Effector memory CD4-positive, alpha-beta T cell (primary cell): ENCODE measurements around the gene P3H1.
"Not testable (repeated sequence)": the region's sequence is repeated elsewhere in the genome, so short reads cannot be mapped to it uniquely, and the experiment has no call there.

Experiments
- DNase-seq, 3 donors: peaks; one replicate each; pipeline ENCODE4 v3.0.0-alpha.2; 2020
- H3K27ac ChIP-seq: 2 replicates; pipeline ENCODE4 v1.7.0; 2013; ENCODE audit warnings: mild to moderate bottlenecking, low read length, moderate library complexity; ENCODE audit not compliant: insufficient read depth, poor library complexity, severe bottlenecking
- H3K27me3 ChIP-seq: replicated peaks from 2 replicates; pipeline ENCODE4 v1.7.0; 2013; ENCODE audit warnings: mild to moderate bottlenecking, low read length; ENCODE audit not compliant: insufficient read depth, control insufficient read depth, poor library complexity, severe bottlenecking
- H3K36me3 ChIP-seq: 2 replicates; pipeline ENCODE4 v1.7.0; 2013; ENCODE audit warnings: mild to moderate bottlenecking, low read length, moderate library complexity; ENCODE audit not compliant: control insufficient read depth, insufficient read depth
- H3K4me1 ChIP-seq: 2 replicates; pipeline ENCODE4 v1.7.0; 2013; ENCODE audit warnings: low read length, mild to moderate bottlenecking; ENCODE audit not compliant: control insufficient read depth, insufficient read depth, poor library complexity, severe bottlenecking
- H3K4me3 ChIP-seq: 2 replicates; pipeline ENCODE4 v1.7.0; 2013; ENCODE audit warnings: low read length, low read depth, mild to moderate bottlenecking; ENCODE audit not compliant: insufficient read depth, poor library complexity, severe bottlenecking
- H3K9me3 ChIP-seq: 2 replicates; pipeline ENCODE4 v1.7.0; 2013; ENCODE audit warnings: mild to moderate bottlenecking, low read length, moderate library complexity; ENCODE audit not compliant: control insufficient read depth

The P3H1 gene

DNA sequence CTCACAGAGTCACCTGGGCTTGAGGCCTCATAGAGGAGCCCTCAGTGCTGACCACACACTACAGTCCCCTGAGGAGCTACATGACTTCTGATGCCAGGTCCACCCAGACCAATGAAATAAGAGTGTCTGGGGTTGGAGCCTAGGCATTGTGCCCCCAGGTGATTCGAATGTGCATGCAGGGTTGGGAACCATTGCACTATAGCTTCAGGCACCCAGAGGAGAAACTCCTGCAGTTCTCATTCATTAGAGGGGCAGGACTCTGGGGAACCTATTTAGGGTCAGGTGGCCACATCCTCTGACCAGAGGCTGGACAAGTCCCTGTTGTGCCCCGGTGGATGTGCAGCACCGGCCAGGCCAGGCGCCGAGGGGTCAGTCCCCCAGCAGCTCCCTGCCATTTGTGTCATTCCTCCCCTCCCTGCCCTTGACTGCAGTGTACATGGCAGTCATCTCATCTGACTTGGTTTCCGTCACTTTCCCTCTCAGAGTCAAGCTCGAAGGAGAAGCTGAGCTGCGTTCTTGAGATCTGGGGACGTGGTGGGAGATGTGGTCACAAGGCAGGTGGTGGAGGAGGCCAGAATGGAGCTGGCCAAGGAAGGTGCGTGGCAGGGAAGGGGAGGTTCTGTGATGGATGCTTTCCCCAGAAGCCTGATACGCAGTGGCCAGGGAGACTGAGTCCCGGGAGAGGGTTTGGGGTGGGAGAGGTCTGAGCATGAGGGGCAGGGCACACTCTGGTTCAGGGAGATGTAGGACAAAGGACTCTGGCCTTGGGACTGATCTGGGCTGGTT is 33.2 kb downstream of the P3H1 start:
- Histone ChIP-seq H3K4me3 (no peak overlapping the region), H3K4me1 (no peaks in the 10 kb centered on the region), H3K27me3 (no peaks in the 10 kb centered on the region), H3K36me3 (no peaks in the 10 kb centered on the region), H3K27ac (no peak overlapping the region), H3K9me3 (no peaks in the 10 kb centered on the region)
- no peak for DNase-seq

DNA sequence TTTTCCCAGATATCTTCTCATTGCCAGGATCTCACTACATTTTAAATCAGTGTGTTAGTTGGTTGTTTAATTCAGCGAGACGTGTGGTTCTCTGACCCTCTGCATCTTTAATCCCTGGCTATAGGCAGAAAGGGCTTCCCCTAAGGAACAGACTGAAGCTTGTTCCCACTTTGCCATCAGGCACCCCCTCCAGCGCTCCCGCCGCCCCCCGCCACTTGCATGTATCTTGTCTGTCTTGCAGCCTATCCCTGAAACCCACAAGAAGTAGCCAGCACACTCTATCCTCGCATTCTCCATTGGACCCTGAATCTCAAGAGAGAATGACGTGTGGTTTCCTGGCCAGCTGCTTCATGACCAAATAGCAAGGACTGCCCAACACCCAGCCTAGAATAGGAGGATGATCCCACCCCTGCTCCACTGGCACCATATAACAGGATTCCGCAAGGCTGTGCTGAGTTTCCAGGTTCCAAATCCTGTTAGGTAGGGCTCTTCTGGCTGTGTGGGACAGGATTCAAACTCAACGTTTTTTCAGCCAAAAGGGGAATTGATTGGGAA is 34.6 kb downstream of the P3H1 start:
- Histone ChIP-seq H3K27ac (no peak overlapping the region), H3K4me1 (no peaks in the 10 kb centered on the region), H3K9me3 (no peaks in the 10 kb centered on the region), H3K36me3 (no peaks in the 10 kb centered on the region), H3K4me3 (no peak overlapping the region), H3K27me3 (no peaks in the 10 kb centered on the region)
- no peak for DNase-seq

- Histone ChIP-seq H3K4me3 (no peak overlapping the region), H3K27ac (no peak overlapping the region)
- DNase-seq, result no peak
Observed at GRCh38 chr1:42731585-42731984, 35.2 kb downstream of the P3H1 start.

DNA sequence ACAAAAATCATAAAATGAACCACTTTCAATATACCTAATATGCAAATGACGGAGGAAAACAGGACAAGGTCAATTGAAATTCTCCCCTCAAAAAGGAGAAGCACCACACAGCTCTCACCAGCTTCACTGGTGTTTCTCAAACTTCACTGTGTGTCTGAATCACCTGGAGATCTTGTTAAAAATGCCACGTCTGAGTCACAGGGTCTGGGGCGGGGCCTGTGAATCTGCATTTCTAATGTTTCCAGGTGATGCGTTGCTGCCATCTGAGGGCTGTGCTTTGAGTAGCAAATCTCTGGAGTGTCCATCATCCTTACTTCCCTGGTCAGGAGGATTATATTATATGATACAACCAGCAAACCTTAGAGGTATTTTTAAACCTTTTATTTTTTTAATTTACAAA is 35.8 kb downstream of the P3H1 start:
- H3K27ac ChIP-seq, result no peak overlapping the region
- H3K4me3 ChIP-seq, result no peak overlapping the region
- no peaks in the 10 kb centered on the region for H3K27me3 ChIP-seq
- DNase-seq, result no peak
- no peaks in the 10 kb centered on the region for H3K4me1 ChIP-seq
- H3K9me3 ChIP-seq, result no peaks in the 10 kb centered on the region
- no peaks in the 10 kb centered on the region for H3K36me3 ChIP-seq

More at GRCh38 chr1:42731585-42731984, 35.2 kb downstream of the P3H1 start:
- Histone ChIP-seq H3K36me3 (no peaks in the 10 kb centered on the region), H3K4me1 (no peaks in the 10 kb centered on the region), H3K27me3 (no peaks in the 10 kb centered on the region), H3K9me3 (no peaks in the 10 kb centered on the region)

DNA sequence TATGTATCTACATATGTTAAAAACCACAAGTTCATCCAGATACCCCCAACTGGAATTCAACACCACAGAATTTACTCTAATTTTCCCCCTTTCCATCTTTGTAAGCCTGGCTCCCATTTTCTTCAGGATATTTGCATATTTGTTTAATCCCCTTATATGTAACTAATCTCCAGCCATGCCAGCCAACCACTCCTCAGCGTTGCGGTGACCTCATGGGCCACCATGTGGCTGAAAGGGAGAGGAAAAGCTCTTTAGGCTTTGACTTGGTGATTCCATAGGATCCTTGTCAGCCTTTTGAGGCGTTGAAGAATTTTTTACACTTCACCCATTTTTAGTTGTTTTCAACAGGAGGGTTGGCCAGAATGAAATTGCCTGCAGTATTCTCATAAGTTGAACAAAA is 36.8 kb downstream of the P3H1 start:
- Histone ChIP-seq H3K4me1 (no peaks in the 10 kb centered on the region), H3K4me3 (no peak overlapping the region)

GRCh38 chr1:42725820-42726219 is 41.0 kb downstream of the P3H1 start:
- H3K27ac ChIP-seq, DNase-seq, H3K4me3 ChIP-seq, H3K36me3 ChIP-seq, H3K9me3 ChIP-seq, H3K27me3 ChIP-seq, H3K4me1 ChIP-seq: not testable (repeated sequence)

More for the DNA sequence above, 36.8 kb downstream of the P3H1 start:
- H3K27ac ChIP-seq, result no peak overlapping the region
- no peaks in the 10 kb centered on the region for H3K36me3 ChIP-seq
- DNase-seq, result no peak
- no peaks in the 10 kb centered on the region for H3K9me3 ChIP-seq
- H3K27me3 ChIP-seq, result no peaks in the 10 kb centered on the region

- no peaks in the 10 kb centered on the region for H3K9me3 ChIP-seq
- H3K4me3 ChIP-seq, result no peak overlapping the region
Observed at GRCh38 chr1:42723511-42723910, 43.3 kb downstream of the P3H1 start.

DNA sequence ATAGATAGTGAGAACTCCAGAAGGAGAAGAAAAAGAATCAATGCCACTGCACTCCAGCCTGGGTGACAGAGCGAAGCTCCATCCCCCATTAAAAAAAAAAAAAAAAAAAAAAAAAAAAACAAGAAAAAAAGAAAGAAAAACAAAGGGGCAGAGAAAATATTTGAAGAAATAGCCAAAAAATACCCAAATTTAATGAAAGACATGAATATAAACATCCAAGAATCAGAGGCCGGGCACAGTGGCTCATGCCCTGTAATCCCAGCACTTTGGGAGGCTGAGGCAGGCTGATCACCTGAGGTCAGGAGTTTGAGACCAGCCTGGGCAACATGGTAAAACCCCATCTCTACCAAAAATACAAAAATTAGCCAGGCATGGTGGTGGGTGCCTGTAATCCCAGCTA is 44.4 kb downstream of the P3H1 start:
- H3K36me3 ChIP-seq, DNase-seq, H3K4me1 ChIP-seq, H3K4me3 ChIP-seq, H3K9me3 ChIP-seq, H3K27me3 ChIP-seq, H3K27ac ChIP-seq: not testable (repeated sequence)

More at GRCh38 chr1:42723511-42723910, 43.3 kb downstream of the P3H1 start:
- H3K4me1 ChIP-seq, result no peaks in the 10 kb centered on the region
- no peaks in the 10 kb centered on the region for H3K27me3 ChIP-seq
- no peak for DNase-seq
- no peaks in the 10 kb centered on the region for H3K36me3 ChIP-seq
- no peak overlapping the region for H3K27ac ChIP-seq

- Histone ChIP-seq H3K36me3 (no peaks in the 10 kb centered on the region), H3K9me3 (no peaks in the 10 kb centered on the region), H3K27ac (no peak overlapping the region), H3K4me3 (no peak overlapping the region), H3K27me3 (no peaks in the 10 kb centered on the region), H3K4me1 (no peaks in the 10 kb centered on the region)
- DNase-seq, result no peak
Observed at GRCh38 chr1:42721926-42722325, 44.9 kb downstream of the P3H1 start.

- no peaks in the 10 kb centered on the region for H3K27me3 ChIP-seq
- no peaks in the 10 kb centered on the region for H3K36me3 ChIP-seq
- no peak overlapping the region for H3K27ac ChIP-seq
- H3K4me1 ChIP-seq, result no peaks in the 10 kb centered on the region
- DNase-seq, result no peak
- H3K4me3 ChIP-seq, result no peak overlapping the region
- H3K9me3 ChIP-seq, result no peaks in the 10 kb centered on the region
Observed at GRCh38 chr1:42720868-42721267, 46.0 kb downstream of the P3H1 start.
